PC-9 (cell line): Measurements from ENCODE around the gene EFS.

ENCODE experiments used
- CTCF ChIP-seq: fragments of 200-600 bp; sonication (generic); conservative IDR thresholded peaks from 2 replicates; pipeline ENCODE4 v1.6.1; 2017; ENCODE audit warnings: mixed run types, antibody characterized with exemption, mild to moderate bottlenecking, moderate library complexity
- EZH2 ChIP-seq: fragments of 200-600 bp; sonication (generic); IDR thresholded peaks from 2 replicates; pipeline ENCODE4 v1.8.0; 2017; ENCODE audit warnings: antibody characterized with exemption, low read depth

GRCh38 chr14:23323838-23324454 is 41.0 kb downstream of the EFS start:
- TF ChIP-seq CTCF (no peak), EZH2 (no peak)
